GM19035 (cell line): ENCODE data around the gene MYBPC1.
"Not testable (repeated sequence)": the region's sequence is repeated elsewhere in the genome, so short reads cannot be mapped to it uniquely, and the experiment has no call there.

Experiments used
- ATAC-seq: cut with Tn5 transposase; IDR thresholded peaks from one replicate; pipeline ENCODE4 v1.9.1; 2021; ENCODE audit not compliant: unreplicated experiment

The MYBPC1 gene

GRCh38 chr12:101650346-101651117 is 55.8 kb downstream of the MYBPC1 start:
- ATAC-seq, result no peak

GRCh38 chr12:101653030-101653429 is 58.3 kb downstream of the MYBPC1 start:
- ATAC-seq, result no peak

- ATAC-seq, result no peak
These were observed 58.7 kb downstream of the MYBPC1 start for GRCh38 chr12:101653503-101653902.

GRCh38 chr12:101654442-101654841 is 59.7 kb downstream of the MYBPC1 start:
- no peak for ATAC-seq

GRCh38 chr12:101655393-101655792 is 60.6 kb downstream of the MYBPC1 start:
- no peak for ATAC-seq

GRCh38 chr12:101660662-101661061 is 65.9 kb downstream of the MYBPC1 start:
- not testable (repeated sequence) for ATAC-seq

GRCh38 chr12:101663298-101663697 is 68.5 kb downstream of the MYBPC1 start:
- no peak for ATAC-seq

GRCh38 chr12:101664992-101665391 is 70.2 kb downstream of the MYBPC1 start:
- no peak for ATAC-seq

- no peak for ATAC-seq
These were observed 71.4 kb downstream of the MYBPC1 start for GRCh38 chr12:101666052-101666728.

GRCh38 chr12:101667591-101667990 is 72.8 kb downstream of the MYBPC1 start:
- no peak for ATAC-seq

- no peak for ATAC-seq
These were observed 75.4 kb downstream of the MYBPC1 start for GRCh38 chr12:101670007-101670671.

- peak; percentile 86 for ATAC-seq
These were observed 76.5 kb downstream of the MYBPC1 start for GRCh38 chr12:101671157-101671791.

- ATAC-seq, result no peak
These were observed 77.1 kb downstream of the MYBPC1 start for GRCh38 chr12:101671833-101672232.

GRCh38 chr12:101675555-101675954 is 80.8 kb downstream of the MYBPC1 start:
- ATAC-seq, result no peak

- not testable (repeated sequence) for ATAC-seq
These were observed 81.7 kb downstream of the MYBPC1 start for GRCh38 chr12:101676497-101676896.

GRCh38 chr12:101678081-101678480 is 83.3 kb downstream of the MYBPC1 start:
- ATAC-seq, result no peak

- ATAC-seq, result no peak
These were observed 85.5 kb downstream of the MYBPC1 start for GRCh38 chr12:101680240-101680639.

- no peak for ATAC-seq
These were observed 85.9 kb downstream of the MYBPC1 start for GRCh38 chr12:101680647-101681046.

GRCh38 chr12:101681627-101682026 is 86.9 kb downstream of the MYBPC1 start:
- ATAC-seq, result not testable (repeated sequence)

- ATAC-seq, result no peak
These were observed 90.3 kb downstream of the MYBPC1 start for GRCh38 chr12:101685092-101685491.

GRCh38 chr12:101686176-101686575 is 91.4 kb downstream of the MYBPC1 start:
- ATAC-seq, result no peak
